Measurements from ENCODE around the gene ERC2. TPM values are rescaled to one million over a fixed set of nuclear protein-coding genes. Genes with fewer than 3 reads are reported as not detected.

Gene ERC2
- total and polyA plus RNA-seq, 8 donors: 1.2 to 4.8 (median 2.3) TPM

DNA sequence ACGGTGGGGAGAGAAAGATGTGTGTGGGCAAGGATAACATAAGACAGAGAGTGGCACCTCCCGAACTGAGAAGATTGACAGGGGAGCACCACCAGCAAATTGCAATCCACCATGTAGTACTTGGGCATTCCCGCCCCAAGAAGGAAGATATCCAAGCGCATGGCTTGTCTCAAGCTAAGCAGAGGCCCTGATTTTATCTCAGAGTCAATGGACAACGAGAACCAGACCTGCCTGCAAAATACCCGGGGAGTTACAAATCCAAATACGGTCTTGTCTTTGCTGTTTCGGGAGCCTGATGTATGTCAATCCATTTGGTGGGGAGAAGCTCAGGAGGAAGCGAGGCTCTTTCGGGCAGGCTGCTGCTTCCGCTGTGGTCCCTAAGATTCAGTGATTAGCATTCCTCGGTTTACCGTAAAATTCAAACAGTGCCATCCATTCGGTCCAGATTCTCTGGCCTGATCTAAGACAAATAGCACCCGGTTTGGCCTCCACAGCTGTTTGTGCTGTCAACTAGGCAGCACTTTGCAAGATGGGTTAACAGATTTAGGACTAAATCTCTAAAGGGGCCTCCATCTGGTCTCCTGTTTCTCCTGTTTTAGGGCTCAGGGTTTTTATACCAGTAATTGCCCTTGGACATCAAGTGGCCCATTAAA lies 883.4 kb downstream of the ERC2 start:
- intact Hi-C loops (cut with DNase I): no loop called here
- TF ChIP-seq, protein P1, sequence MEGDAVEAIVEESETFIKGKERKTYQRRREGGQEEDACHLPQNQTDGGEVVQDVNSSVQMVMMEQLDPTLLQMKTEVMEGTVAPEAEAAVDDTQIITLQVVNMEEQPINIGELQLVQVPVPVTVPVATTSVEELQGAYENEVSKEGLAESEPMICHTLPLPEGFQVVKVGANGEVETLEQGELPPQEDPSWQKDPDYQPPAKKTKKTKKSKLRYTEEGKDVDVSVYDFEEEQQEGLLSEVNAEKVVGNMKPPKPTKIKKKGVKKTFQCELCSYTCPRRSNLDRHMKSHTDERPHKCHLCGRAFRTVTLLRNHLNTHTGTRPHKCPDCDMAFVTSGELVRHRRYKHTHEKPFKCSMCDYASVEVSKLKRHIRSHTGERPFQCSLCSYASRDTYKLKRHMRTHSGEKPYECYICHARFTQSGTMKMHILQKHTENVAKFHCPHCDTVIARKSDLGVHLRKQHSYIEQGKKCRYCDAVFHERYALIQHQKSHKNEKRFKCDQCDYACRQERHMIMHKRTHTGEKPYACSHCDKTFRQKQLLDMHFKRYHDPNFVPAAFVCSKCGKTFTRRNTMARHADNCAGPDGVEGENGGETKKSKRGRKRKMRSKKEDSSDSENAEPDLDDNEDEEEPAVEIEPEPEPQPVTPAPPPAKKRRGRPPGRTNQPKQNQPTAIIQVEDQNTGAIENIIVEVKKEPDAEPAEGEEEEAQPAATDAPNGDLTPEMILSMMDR (IDR thresholded peaks at IDR 0.05): no peak
- Histone ChIP-seq H3K27ac (no peak overlapping the region), H3K27me3 (no peaks in the 10 kb centered on the region), H3K4me1 (no peaks in the 10 kb centered on the region), H3K36me3 (no peaks in the 10 kb centered on the region), H3K4me3 (no peak overlapping the region), H3K9me3 (no peaks in the 10 kb centered on the region)
- DNase-seq (no peak), FAIRE-seq (no peak), ATAC-seq (no peak)
- WGBS, 2 donors: 85 to 88% methylated on average over 15 of the region's 15 CpGs

DNA sequence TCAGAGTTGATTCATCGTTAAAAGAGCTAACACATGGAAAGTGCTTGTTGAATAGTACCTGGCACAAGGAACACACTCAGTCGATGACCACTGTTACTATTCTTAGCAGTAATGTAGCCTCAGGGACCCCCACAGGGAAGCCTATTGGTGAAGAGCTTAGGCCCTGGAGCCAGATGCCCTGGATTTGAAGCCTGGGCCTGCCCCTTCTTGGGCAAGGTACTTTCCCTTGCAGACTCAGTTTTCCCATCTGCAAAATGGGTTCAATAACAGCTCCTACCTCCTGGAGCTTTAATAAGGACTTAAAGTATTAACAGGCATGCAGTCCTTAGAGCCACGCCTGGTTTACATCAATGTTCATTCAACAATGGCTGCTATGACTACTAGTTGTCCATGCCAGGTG lies 884.2 kb downstream of the ERC2 start:
- no peak for ATAC-seq
- 89 to 91% methylated on average over 3 of the region's 3 CpGs for WGBS, 2 donors
- no peak for DNase-seq
- Histone ChIP-seq H3K27ac (no peak overlapping the region), H3K9me3 (no peaks in the 10 kb centered on the region), H3K27me3 (no peaks in the 10 kb centered on the region), H3K4me1 (no peaks in the 10 kb centered on the region), H3K36me3 (no peaks in the 10 kb centered on the region), H3K4me3 (no peak overlapping the region)
- TF ChIP-seq, protein P1 (IDR thresholded peaks at IDR 0.05): no peak
- FAIRE-seq: no peak
- intact Hi-C loops (cut with DNase I): no loop called here

DNA sequence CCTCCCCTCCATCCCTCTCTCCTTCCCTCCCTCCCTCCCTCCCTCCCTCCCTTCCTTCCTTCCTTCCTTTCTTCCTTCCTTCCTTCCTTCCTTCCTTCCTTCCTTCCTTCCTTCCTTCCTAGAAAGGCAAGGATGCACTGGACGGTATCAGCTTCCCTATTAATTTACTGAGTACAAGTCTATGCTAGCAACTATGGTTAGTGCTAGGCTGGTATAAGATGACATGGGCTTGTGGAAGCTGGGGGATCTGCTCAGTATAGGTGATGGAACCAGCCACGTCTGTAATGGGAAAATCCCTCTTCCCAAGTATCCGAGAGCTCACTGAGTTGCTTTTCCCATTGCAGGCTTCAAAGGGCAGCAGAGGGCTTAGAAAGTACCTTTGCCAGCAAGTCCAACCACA lies 884.8 kb downstream of the ERC2 start:
- intact Hi-C loops (cut with DNase I): no loop called here
- Histone ChIP-seq H3K4me3 (no peak overlapping the region), H3K9me3 (no peaks in the 10 kb centered on the region), H3K27ac (no peak overlapping the region), H3K27me3 (no peaks in the 10 kb centered on the region), H3K36me3 (no peaks in the 10 kb centered on the region), H3K4me1 (no peaks in the 10 kb centered on the region)
- TF ChIP-seq, protein P1 (IDR thresholded peaks at IDR 0.05): no peak
- WGBS, 2 donors: 78 to 83% methylated on average over 3 of the region's 3 CpGs
- no peak for DNase-seq
- no peak for FAIRE-seq
- no peak for ATAC-seq

DNA sequence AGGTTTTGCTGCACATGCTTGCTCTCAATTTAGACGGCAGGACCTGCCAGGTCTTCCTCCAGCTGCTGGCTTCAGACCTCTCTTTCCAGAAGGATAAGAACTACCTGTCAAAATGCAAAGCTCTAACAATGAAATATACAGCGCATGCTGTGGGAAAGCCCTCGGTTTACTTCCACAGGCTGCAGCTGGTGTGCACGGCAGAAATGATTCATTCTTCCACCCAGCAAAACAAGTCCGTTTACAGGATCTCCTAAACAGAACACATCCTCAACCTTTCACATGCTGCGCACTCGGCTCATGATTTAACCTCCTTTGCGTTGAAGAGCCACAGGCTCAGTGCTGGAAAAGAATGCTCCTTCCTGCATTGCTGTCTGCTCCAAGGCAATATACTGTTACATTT lies 888.8 kb downstream of the ERC2 start:
- FAIRE-seq: no peak

More for the DNA sequence above, 888.8 kb downstream of the ERC2 start:
- no peak overlapping the region for H3K27ac ChIP-seq
- 66 to 67% methylated on average over 8 of the region's 8 CpGs for WGBS, 2 donors
- no peak overlapping the region for H3K4me3 ChIP-seq
- TF ChIP-seq, protein P1 (IDR thresholded peaks at IDR 0.05): no peak
- no peak for ATAC-seq
- DNase-seq: no peak
- intact Hi-C loops (cut with DNase I): no loop called here
- no peaks in the 10 kb centered on the region for H3K4me1 ChIP-seq
- H3K9me3 ChIP-seq: no peaks in the 10 kb centered on the region
- no peaks in the 10 kb centered on the region for H3K27me3 ChIP-seq
- no peaks in the 10 kb centered on the region for H3K36me3 ChIP-seq
